Measurements from ENCODE around the gene THAP4. TPM values are rescaled to one million over a fixed set of nuclear protein-coding genes. Genes with fewer than 3 reads are reported as not detected.
A peak's percentile ranks its signal among the peaks of the same experiment; 100 is the strongest.

The THAP4 gene
- total RNA-seq, 1 experiment from 2014 or later = 88.6 TPM

DNA sequence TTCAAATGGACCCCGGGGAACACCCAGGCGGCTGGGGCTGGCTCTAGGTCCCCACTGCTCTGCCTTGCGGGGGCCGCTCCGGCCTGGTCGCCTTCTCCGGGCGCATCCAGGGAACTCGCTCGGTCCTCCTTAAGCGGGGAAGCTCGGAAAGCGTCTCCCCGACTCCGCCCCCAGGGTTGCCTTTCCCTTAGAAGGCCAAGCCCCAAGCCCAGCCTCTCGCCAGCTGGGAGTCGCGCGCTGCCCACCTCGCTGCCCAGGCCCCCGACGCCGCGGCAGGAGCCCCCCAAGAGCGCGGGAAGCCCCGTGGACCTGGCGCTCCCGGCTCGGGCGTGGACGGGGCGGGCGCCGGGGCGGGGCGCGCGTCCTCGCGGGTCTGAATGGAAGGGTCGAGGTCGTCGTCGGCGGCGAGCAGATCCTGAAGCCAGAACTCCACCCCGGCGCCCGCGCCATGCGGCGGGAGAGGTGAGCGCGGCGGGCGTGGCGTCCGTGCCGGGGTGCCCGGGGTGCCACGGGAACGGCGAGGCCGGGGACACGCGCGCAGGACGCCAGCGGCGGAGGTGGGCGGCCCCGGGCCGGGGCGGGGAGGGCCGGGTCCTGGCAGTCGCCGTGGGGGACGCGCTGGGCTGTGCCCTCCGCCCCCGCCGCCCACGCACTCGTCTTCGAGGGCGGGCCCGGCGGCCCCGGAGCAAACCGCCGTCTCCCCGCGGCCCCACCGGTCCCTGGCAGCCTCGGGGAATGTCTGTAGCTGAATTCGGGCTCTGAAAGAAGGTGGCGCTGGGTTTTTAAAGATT, 78.2 kb downstream of the THAP4 start, which contains the start of gene BOK (continued):
- TF ChIP-seq, protein P1, sequence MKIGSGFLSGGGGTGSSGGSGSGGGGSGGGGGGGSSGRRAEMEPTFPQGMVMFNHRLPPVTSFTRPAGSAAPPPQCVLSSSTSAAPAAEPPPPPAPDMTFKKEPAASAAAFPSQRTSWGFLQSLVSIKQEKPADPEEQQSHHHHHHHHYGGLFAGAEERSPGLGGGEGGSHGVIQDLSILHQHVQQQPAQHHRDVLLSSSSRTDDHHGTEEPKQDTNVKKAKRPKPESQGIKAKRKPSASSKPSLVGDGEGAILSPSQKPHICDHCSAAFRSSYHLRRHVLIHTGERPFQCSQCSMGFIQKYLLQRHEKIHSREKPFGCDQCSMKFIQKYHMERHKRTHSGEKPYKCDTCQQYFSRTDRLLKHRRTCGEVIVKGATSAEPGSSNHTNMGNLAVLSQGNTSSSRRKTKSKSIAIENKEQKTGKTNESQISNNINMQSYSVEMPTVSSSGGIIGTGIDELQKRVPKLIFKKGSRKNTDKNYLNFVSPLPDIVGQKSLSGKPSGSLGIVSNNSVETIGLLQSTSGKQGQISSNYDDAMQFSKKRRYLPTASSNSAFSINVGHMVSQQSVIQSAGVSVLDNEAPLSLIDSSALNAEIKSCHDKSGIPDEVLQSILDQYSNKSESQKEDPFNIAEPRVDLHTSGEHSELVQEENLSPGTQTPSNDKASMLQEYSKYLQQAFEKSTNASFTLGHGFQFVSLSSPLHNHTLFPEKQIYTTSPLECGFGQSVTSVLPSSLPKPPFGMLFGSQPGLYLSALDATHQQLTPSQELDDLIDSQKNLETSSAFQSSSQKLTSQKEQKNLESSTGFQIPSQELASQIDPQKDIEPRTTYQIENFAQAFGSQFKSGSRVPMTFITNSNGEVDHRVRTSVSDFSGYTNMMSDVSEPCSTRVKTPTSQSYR (CRISPR knock-in tag; IDR thresholded peaks at IDR 0.05) = 0 out of 2 replicates have a peak, but pooled peaks have one; percentile 30
- TF ChIP-seq NFYB (CRISPR knock-in tag; conservative IDR thresholded peaks at IDR 0.05; ENCODE audit: low read depth) = 0 out of 2 replicates have a peak, but pooled peaks have one; percentile 9
- TF ChIP-seq ZNF263 (CRISPR knock-in tag; IDR thresholded peaks at IDR 0.05; ENCODE audit: low read depth) = 0 out of 2 replicates have a peak, but pooled peaks have one; percentile 22
- no peak for TF ChIP-seq ESRRA (CRISPR knock-in tag; IDR thresholded peaks at IDR 0.05; ENCODE audit: borderline replicate concordance)
- TF ChIP-seq TP53 (CRISPR knock-in tag; IDR thresholded peaks at IDR 0.05) = peak; percentile 45; the same call in 1 of the 2 replicates
- no peak for TF ChIP-seq JAZF1 (CRISPR knock-in tag; IDR thresholded peaks at IDR 0.05)

DNA sequence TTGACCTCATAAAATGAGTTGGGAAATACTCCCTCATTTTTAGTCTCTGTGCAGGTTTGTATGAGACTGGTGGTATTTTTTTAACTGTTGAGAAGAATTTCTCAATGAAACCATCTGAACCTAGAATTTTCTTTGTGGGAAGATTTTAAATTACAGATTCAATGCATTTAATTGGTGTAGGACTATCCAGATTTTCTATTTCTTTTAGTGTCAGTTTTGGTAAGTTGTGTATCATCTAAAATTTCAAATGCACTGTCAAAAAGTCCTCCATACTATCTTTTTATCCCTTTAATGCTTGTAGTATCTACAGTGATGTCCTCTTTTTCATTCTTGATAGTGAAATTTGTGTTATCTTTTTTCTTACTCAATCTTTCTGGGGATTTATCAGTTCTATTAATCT, 80.2 kb downstream of the THAP4 start:
- POLR2A ChIA-PET = no interaction called here
- DNase-seq (ENCODE audit: low spot score) (no peak), ATAC-seq (no peak)
- CTCF ChIA-PET = interaction anchor here (1.6 kb wide), 1 partner anchor 39 kb away, joined by 3 read pairs; no protein-coding TSS in a partner anchor
- TF ChIP-seq ZBTB21 (CRISPR knock-in tag; IDR thresholded peaks at IDR 0.05; ENCODE audit: borderline replicate concordance) (no peak), ZNF121 (CRISPR knock-in tag; IDR thresholded peaks at IDR 0.05) (no peak), HMGA2 (CRISPR knock-in tag; IDR thresholded peaks at IDR 0.05) (no peak), NR2C2 (CRISPR knock-in tag; IDR thresholded peaks at IDR 0.05) (no peak), CREM (CRISPR knock-in tag; IDR thresholded peaks at IDR 0.05) (no peak), ZNF423 (CRISPR knock-in tag; IDR thresholded peaks at IDR 0.05) (no peak), RELA (CRISPR knock-in tag; IDR thresholded peaks at IDR 0.05; ENCODE audit: borderline replicate concordance) (no peak)
- H3K9me3 Mint-ChIP-seq = peaks cover 12% of the 10 kb centered on the region
- H3K4me3 Mint-ChIP-seq = no peak overlapping the region
- peaks cover 44% of the 10 kb centered on the region for H3K4me1 Mint-ChIP-seq
- H3K27ac Mint-ChIP-seq = no peak overlapping the region
- peaks cover 6% of the 10 kb centered on the region for H3K36me3 Mint-ChIP-seq
- peaks cover 4% of the 10 kb centered on the region; the same call in 1 of the 2 replicates for H3K27me3 Mint-ChIP-seq (ENCODE audit: low read depth)

DNA sequence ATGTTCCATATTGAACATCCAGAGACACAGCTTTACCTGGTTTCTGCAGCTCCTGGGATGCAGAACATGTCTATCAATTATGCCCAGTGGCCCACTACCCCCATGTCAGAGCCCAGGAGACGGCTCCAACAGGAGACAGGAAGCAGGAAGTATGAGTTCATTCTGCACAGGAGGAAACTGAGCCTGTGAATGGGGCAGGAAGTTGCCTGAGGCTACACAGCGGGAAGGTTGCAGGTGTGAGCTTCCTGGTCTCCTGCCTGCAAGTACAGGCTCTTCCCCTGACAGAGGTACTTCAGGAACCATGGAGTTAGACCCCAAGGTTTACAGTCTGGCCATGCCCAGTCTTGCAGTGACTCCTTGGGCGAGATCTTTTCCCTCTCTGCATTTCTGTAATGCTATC, 81.2 kb downstream of the THAP4 start:
- ATAC-seq = peak; percentile 28
- ChIA-PET CTCF (interaction anchor here (0.8 to 1.6 kb wide), 3 partner anchors 13 to 40 kb away, joined by 3 read pairs; no protein-coding TSS in a partner anchor), POLR2A (interaction anchor here (0.5 kb wide), 1 partner anchor 51 kb away, joined by 3 read pairs; no protein-coding TSS in a partner anchor)
- Mint-ChIP-seq H3K27ac (peak overlapping the region; percentile 42; the same call in 1 of the 2 replicates), H3K4me1 (peaks cover 44% of the 10 kb centered on the region), H3K27me3 (ENCODE audit: low read depth) (peaks cover 4% of the 10 kb centered on the region; the same call in 1 of the 2 replicates), H3K36me3 (peaks cover 6% of the 10 kb centered on the region), H3K4me3 (no peak overlapping the region), H3K9me3 (peaks cover 12% of the 10 kb centered on the region)
- DNase-seq (ENCODE audit: low spot score) = no peak
- no peak for TF ChIP-seq MYBL2 (CRISPR knock-in tag; IDR thresholded peaks at IDR 0.05)
- peak; percentile 98 for TF ChIP-seq ETV6 (CRISPR knock-in tag; IDR thresholded peaks at IDR 0.05)
- 0 out of 2 replicates have a peak, but pooled peaks have one; percentile 43 for TF ChIP-seq SMAD3 (CRISPR knock-in tag; IDR thresholded peaks at IDR 0.05; ENCODE audit: borderline replicate concordance)

DNA sequence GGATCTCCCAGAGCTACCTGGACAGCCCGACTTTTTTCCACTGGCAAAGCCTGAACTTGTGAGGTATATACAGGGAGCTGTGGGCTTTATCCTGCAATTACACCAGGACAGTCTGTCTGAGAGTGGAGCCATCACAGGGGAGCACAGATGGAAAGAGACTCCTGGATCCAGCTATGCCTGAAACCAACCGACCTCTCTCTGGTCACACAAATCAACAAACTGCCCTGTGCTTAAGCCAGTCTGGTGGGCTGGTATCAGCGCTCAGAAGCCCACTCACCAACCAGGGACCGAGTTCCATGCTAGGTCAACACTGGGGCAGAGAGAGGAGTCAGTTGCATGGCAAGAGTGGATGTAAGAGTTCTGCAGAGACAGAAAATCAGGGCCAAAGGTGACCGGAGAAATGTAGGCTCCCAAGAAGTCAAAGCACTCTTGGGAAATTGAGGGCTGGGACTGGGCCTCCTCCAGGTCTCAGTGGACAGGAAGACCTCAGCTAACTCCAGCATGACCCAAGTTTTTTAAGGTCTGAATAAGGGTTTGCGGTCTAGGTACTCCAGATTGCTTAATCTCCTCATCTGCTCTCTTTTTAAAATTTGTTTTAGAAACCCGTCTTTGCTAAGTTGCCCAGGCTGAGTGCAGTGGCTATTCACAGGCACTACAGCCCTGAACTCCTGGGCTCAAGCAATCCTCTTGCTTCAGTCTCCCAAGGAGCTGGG, 82.2 kb downstream of the THAP4 start:
- no peak for DNase-seq (ENCODE audit: low spot score)
- CTCF ChIA-PET = interaction anchor here (0.8 to 1.6 kb wide), 3 partner anchors 14 to 41 kb away, joined by 3 read pairs; no protein-coding TSS in a partner anchor
- H3K27me3 Mint-ChIP-seq (ENCODE audit: low read depth) = peaks cover 4% of the 10 kb centered on the region; the same call in 1 of the 2 replicates
- POLR2A ChIA-PET = no interaction called here
- no peak for ATAC-seq
- H3K4me1 Mint-ChIP-seq = peaks cover 37% of the 10 kb centered on the region
- no peak overlapping the region for H3K4me3 Mint-ChIP-seq
- 0 out of 2 replicates have a peak overlapping the region, but pooled peaks have one; percentile 46 for H3K27ac Mint-ChIP-seq
- H3K36me3 Mint-ChIP-seq = peaks cover 6% of the 10 kb centered on the region
- peaks cover 12% of the 10 kb centered on the region for H3K9me3 Mint-ChIP-seq
- TF ChIP-seq, protein P2, sequence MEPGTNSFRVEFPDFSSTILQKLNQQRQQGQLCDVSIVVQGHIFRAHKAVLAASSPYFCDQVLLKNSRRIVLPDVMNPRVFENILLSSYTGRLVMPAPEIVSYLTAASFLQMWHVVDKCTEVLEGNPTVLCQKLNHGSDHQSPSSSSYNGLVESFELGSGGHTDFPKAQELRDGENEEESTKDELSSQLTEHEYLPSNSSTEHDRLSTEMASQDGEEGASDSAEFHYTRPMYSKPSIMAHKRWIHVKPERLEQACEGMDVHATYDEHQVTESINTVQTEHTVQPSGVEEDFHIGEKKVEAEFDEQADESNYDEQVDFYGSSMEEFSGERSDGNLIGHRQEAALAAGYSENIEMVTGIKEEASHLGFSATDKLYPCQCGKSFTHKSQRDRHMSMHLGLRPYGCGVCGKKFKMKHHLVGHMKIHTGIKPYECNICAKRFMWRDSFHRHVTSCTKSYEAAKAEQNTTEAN (CRISPR knock-in tag; IDR thresholded peaks at IDR 0.05) = no peak
- TF ChIP-seq RORB (CRISPR knock-in tag; IDR thresholded peaks at IDR 0.05) (no peak), EMX1 (CRISPR knock-in tag; IDR thresholded peaks at IDR 0.05) (no peak), OVOL2 (CRISPR knock-in tag; IDR thresholded peaks at IDR 0.05; ENCODE audit: borderline replicate concordance) (no peak)

All from WTC11 (cell line).